Pulmonary artery endothelial cell (primary cell): ENCODE data around the gene GSTK1. TPM values are rescaled to one million over a fixed set of nuclear protein-coding genes. Genes with fewer than 3 reads are reported as not detected.
A peak's percentile ranks its signal among the peaks of the same experiment; 100 is the strongest.

Source experiments
- DNase-seq: peaks from one replicate; pipeline ENCODE4 v3.0.0-alpha.2; 2011; ENCODE audit warnings: low read depth, low spot score
- total RNA-seq: library from RNA; depleted of rRNA; stranded (reverse); fragments of >200 nt; gene quantifications from 2 replicates; pipeline ENCODE4 v1.2.3, GENCODE V29; 2014

The GSTK1 gene
- total RNA-seq, 1 donor from 2014 or later, result 76.0 TPM

GRCh38 chr7:143295870-143296269 is 32.6 kb downstream of the GSTK1 start:
- DNase-seq, result peak; percentile 27

- DNase-seq, result no peak
These were observed 33.4 kb downstream of the GSTK1 start for GRCh38 chr7:143296686-143297085.

DNA sequence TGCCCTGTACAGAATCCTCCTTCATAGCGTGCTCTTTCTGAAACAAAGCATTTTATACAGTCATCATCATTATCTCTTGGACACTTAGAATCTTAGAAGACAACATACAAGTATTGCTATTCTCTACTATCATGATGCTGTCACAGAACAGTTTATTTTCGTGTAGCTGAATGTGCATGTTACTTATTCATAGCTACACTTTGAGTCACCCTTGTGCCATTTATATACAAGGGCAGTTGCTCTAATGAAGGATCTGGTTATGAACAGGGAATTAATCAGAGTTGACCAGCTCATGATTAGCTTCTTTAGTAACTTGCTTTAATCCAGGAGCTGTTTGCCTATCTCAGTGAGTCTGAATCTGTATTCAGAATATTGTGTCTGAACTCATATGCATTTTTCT is 36.1 kb downstream of the GSTK1 start:
- no peak for DNase-seq

- no peak for DNase-seq
These were observed 36.6 kb downstream of the GSTK1 start for GRCh38 chr7:143299840-143300239.

GRCh38 chr7:143300959-143301935 is 38.0 kb downstream of the GSTK1 start:
- DNase-seq, result no peak

DNA sequence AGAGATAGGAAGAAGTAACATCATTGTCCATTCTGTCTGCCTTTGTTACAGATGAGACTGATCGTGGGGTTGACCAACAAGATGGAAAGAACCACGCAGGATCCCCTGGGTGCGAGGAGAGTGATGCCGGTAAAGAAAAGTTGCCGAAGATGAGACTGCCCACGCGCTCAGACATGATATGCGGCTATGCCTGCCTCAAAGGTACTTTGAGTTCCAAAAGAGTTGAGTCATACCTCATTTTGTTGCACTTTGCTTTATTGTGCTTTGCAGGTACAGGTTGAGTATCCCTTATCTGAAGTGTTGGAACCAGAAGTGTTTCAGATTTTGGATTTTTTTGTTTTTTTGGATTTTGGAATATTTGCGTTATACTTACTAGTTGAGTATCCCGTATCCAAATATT is 40.5 kb downstream of the GSTK1 start:
- no peak for DNase-seq

- DNase-seq, result no peak
These were observed 41.7 kb downstream of the GSTK1 start for GRCh38 chr7:143304938-143305337.

GRCh38 chr7:143305423-143306070 is 42.3 kb downstream of the GSTK1 start:
- DNase-seq, result no peak

- DNase-seq, result no peak
These were observed 45.4 kb downstream of the GSTK1 start for GRCh38 chr7:143308632-143309031.

GRCh38 chr7:143314127-143314526 is 50.9 kb downstream of the GSTK1 start:
- no peak for DNase-seq

GRCh38 chr7:143315776-143316175 is 52.5 kb downstream of the GSTK1 start, which contains the start of gene CLCN1:
Gene CLCN1 (plus strand): TSS chr7:143316111. CDS start chr7:143316213, 102 bp downstream.
- DNase-seq, result no peak

DNA sequence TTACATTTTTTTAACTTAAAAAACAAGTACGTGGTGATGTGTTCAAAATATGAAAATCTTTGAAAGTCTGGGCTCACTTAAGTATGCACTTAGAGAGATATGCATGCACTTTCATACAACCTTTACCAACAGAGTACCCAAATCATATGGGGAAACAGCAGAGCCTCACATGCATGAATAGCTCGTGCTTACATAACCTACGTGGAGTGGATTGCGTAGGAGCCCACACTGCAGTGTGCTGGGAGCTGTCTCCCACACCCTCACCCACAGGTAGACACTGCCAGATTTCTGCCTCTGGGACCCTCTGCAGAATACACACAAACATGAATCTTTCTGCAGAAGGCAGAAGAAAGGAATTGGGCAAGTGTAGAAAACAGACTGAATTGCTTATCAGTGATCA is 53.3 kb downstream of the GSTK1 start:
- DNase-seq, result no peak

DNA sequence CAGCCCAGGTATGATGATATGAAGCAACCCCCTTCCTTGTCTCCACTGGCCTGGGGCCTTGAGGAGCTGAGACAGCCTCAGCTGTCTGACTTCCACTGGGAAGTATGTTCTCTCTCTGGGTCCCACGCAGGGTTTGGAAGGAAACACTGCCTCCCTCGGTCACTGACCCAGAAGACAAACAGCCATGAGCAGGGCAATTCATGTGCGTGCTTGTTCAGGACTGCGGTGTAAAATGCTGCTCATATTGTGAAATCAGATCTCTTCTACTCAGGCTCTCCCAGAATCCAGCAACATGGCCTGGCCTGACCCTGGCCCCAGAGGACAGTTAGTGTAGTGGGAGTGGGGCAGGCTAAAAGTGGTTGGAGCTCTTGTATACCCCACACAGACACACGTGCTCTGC is 55.4 kb downstream of the GSTK1 start:
- DNase-seq, result no peak

Other genes starting within 250 kb of the GSTK1 start
- not detected in 2 replicates for gene OR9A2, start 236.3 kb upstream of the GSTK1 start, total RNA-seq
- gene OR6V1, start 211.1 kb upstream of the GSTK1 start, total RNA-seq, result not detected in 2 replicates
- gene PIP, start 131.4 kb upstream of the GSTK1 start, total RNA-seq, result not detected in 2 replicates
- gene TAS2R39, start 80.0 kb upstream of the GSTK1 start, total RNA-seq, result not detected in 2 replicates
- not detected in 2 replicates for gene TAS2R40, start 41.4 kb upstream of the GSTK1 start, total RNA-seq
- gene TMEM139, start 21.5 kb downstream of the GSTK1 start, total RNA-seq, result not detected in 2 replicates
- gene CASP2, start 24.9 kb downstream of the GSTK1 start, total RNA-seq, result 20.6 and 28.8 TPM in 2 replicates
- not detected in 2 replicates for gene CLCN1, start 52.7 kb downstream of the GSTK1 start, total RNA-seq
- gene FAM131B, start 99.3 kb downstream of the GSTK1 start, total RNA-seq, result 1.2 and 1.5 TPM in 2 replicates
- 33.5 and 37.9 TPM in 2 replicates for gene ZYX, start 117.9 kb downstream of the GSTK1 start, total RNA-seq
- gene EPHA1, start 145.4 kb downstream of the GSTK1 start, total RNA-seq, result under 0.01 and 0.07 TPM in 2 replicates
- gene TAS2R60, start 180.0 kb downstream of the GSTK1 start, total RNA-seq, result not detected in 2 replicates
- not detected in 2 replicates for gene TAS2R41, start 214.4 kb downstream of the GSTK1 start, total RNA-seq